LNCaP clone FGC (cell line): ENCODE data around the gene CD27.

ENCODE experiments used
- DNase-seq: peaks from one replicate; pipeline ENCODE4 v3.0.0-alpha.2; 2011; ENCODE audit warnings: low read depth
- H3K4me3 ChIP-seq: 2 replicates; pipeline ENCODE4 v1.5.1; 2011; ENCODE audit warnings: mild to moderate bottlenecking, low read depth, low read length, control low read depth
- CTCF ChIP-seq: IDR thresholded peaks from 2 replicates; pipeline ENCODE4 v1.5.1; 2012; ENCODE audit warnings: mild to moderate bottlenecking; ENCODE audit not compliant: control insufficient read depth, insufficient read depth; ENCODE audit errors: extremely low read depth

Gene CD27

GRCh38 chr12:6461401-6462233 lies 16.9 kb downstream of the CD27 start:
- DNase-seq = no peak
- no peak overlapping the region for H3K4me3 ChIP-seq
- TF ChIP-seq CTCF = no peak

- H3K4me3 ChIP-seq = no peak overlapping the region
- no peak for DNase-seq
Measured at GRCh38 chr12:6462234-6462995, 17.7 kb downstream of the CD27 start.

GRCh38 chr12:6463216-6463615 lies 18.5 kb downstream of the CD27 start:
- no peak overlapping the region for H3K4me3 ChIP-seq
- no peak for TF ChIP-seq CTCF

More at GRCh38 chr12:6462234-6462995, 17.7 kb downstream of the CD27 start:
- no peak for TF ChIP-seq CTCF

GRCh38 chr12:6463858-6464257 lies 19.1 kb downstream of the CD27 start:
- no peak for DNase-seq
- H3K4me3 ChIP-seq = no peak overlapping the region
- TF ChIP-seq CTCF = no peak

More at GRCh38 chr12:6463216-6463615, 18.5 kb downstream of the CD27 start:
- DNase-seq = no peak

GRCh38 chr12:6464531-6464930 lies 19.8 kb downstream of the CD27 start:
- TF ChIP-seq CTCF = no peak
- no peak overlapping the region for H3K4me3 ChIP-seq

GRCh38 chr12:6465467-6466183 lies 20.9 kb downstream of the CD27 start:
- peak; percentile 26 for DNase-seq
- peak; percentile 79 for TF ChIP-seq CTCF
- H3K4me3 ChIP-seq = no peak overlapping the region

More at GRCh38 chr12:6464531-6464930, 19.8 kb downstream of the CD27 start:
- DNase-seq = no peak
